ENCODE data around the gene PRR36.
A peak's percentile ranks its signal among the peaks of the same experiment; 100 is the strongest.

GRCh38 chr19:7920519-7921301, 46.5 kb upstream of the PRR36 start:
- TF ChIP-seq CTCF (IDR thresholded peaks at IDR 0.05) (no peak), POLR2A (IDR thresholded peaks at IDR 0.05) (peak; percentile 13 to 65)

Measured in adrenal gland (tissue), 5 donors.